ENCODE results near the gene RBM47. TPM values are rescaled to one million over a fixed set of nuclear protein-coding genes. Genes with fewer than 3 reads are reported as not detected.
A peak's percentile ranks its signal among the peaks of the same experiment; 100 is the strongest.

Gene RBM47
- total and polyA plus RNA-seq, 8 donors: 12.3 to 59.6 (median 32.4) TPM

DNA sequence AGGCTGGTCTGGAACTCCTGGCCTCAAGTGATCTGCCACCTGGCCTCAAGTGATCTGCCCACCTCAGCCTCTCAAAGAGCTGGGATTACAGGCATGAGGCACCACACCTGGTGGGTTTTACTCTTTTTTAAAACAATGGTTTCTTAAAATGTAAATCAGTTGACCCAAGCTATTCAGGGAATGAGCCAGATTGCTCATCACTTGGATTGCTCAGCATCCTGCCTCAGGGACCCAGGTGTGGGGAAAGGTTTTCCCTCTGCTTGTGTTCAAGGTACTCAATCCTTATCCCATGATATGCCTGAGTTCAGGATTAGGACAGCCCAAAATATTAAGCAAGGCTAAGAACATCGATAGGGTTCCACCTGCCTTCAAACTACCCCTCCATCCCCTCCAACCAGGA lies 227.1 kb downstream of the RBM47 start:
- FAIRE-seq (no peak), ATAC-seq (no peak), DNase-seq (no peak)
- no peaks in the 10 kb centered on the region for H3K27me3 ChIP-seq
- no peak overlapping the region for H3K4me3 ChIP-seq
- intact Hi-C loops (cut with DNase I): no loop called here
- peaks cover 17 to 25% (median 23%) of the 10 kb centered on the region in 3 donors for H3K4me1 ChIP-seq
- 63 to 78% methylated on average over 1 of the region's 1 CpG for WGBS, 2 donors
- H3K27ac ChIP-seq: no peak overlapping the region
- H3K36me3 ChIP-seq: no peaks in the 10 kb centered on the region
- H3K9me3 ChIP-seq: no peaks in the 10 kb centered on the region
- TF ChIP-seq, protein P1, sequence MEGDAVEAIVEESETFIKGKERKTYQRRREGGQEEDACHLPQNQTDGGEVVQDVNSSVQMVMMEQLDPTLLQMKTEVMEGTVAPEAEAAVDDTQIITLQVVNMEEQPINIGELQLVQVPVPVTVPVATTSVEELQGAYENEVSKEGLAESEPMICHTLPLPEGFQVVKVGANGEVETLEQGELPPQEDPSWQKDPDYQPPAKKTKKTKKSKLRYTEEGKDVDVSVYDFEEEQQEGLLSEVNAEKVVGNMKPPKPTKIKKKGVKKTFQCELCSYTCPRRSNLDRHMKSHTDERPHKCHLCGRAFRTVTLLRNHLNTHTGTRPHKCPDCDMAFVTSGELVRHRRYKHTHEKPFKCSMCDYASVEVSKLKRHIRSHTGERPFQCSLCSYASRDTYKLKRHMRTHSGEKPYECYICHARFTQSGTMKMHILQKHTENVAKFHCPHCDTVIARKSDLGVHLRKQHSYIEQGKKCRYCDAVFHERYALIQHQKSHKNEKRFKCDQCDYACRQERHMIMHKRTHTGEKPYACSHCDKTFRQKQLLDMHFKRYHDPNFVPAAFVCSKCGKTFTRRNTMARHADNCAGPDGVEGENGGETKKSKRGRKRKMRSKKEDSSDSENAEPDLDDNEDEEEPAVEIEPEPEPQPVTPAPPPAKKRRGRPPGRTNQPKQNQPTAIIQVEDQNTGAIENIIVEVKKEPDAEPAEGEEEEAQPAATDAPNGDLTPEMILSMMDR (IDR thresholded peaks at IDR 0.05): no peak

DNA sequence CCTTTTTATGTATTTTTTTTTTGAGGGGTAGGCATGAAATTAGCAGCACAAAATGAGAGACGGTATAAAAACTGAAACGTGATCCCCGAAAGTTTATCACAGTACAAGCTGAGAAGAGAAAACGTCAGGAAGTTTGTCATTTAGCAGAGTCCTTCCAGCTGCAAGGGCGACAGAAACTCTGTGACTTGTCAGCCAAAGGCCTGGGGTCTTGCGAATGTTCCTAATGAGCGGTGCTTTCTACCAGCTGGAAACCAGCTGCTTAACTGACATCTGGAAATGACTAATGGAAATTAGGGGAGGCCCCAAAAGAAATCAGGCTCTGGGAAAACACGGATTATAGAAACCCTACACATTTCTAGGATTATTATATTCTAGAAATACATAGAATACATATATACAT lies 228.0 kb downstream of the RBM47 start:
- Histone ChIP-seq H3K36me3 (no peaks in the 10 kb centered on the region), H3K9me3 (no peaks in the 10 kb centered on the region), H3K27me3 (no peaks in the 10 kb centered on the region), H3K27ac (no peak overlapping the region), H3K4me3 (no peak overlapping the region), H3K4me1 (peaks cover 17 to 29% (median 27%) of the 10 kb centered on the region in 3 donors)
- DNase-seq (no peak), ATAC-seq (no peak), FAIRE-seq (no peak)
- intact Hi-C loops (cut with DNase I): no loop called here
- 82 to 84% methylated on average over 8 of the region's 8 CpGs for WGBS, 2 donors
- TF ChIP-seq, protein P1 (IDR thresholded peaks at IDR 0.05): no peak

DNA sequence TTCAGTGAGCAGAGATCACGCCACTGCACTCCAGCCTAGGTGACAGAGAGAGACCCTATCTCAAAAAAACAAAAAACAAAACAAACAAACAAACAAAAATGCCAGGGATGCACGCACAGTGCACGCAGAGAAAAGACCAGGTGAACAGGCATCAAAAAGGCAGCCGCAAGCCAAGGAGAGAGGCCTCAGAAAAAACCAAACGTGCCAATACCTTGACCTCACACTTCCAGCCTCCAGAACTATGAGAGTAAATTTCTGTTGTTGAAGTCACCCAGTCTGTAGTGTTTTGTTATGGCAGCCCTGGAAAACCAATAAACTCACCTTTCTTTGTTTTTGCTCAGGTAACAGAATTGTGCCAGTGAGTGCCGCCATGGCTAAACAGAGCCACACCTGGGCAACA lies 228.6 kb downstream of the RBM47 start:
- H3K9me3 ChIP-seq: no peaks in the 10 kb centered on the region
- DNase-seq (no peak), ATAC-seq (no peak), FAIRE-seq (no peak)
- intact Hi-C loops (cut with DNase I): no loop called here
- H3K36me3 ChIP-seq: no peaks in the 10 kb centered on the region
- no peak overlapping the region for H3K4me3 ChIP-seq
- 94 to 95% methylated on average over 6 of the region's 6 CpGs for WGBS, 2 donors
- no peak overlapping the region for H3K27ac ChIP-seq
- H3K4me1 ChIP-seq: peaks cover 21 to 35% (median 33%) of the 10 kb centered on the region in 3 donors
- no peaks in the 10 kb centered on the region for H3K27me3 ChIP-seq
- TF ChIP-seq, protein P1 (IDR thresholded peaks at IDR 0.05): no peak

DNA sequence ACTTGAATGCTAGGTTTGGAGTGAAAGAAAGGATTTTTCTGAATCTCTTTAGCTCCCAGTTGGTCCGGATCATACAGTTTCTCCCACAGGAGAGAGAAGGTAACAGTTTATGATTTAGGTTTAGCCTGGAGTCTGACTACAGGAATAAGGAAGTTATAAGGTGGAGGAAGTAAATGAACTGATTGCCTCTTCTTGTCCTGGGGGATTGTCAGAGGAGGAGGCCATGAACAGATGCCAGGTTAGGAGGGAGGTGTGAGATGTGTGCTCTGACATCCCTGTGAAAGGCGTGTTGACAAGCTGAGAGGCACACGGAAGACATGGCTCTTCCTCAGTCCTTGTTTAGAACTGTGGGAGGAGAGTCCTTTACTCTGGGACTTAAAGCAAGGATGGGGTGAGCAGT lies 230.1 kb downstream of the RBM47 start:
- TF ChIP-seq, protein P1 (IDR thresholded peaks at IDR 0.05): no peak
- no peak overlapping the region for H3K4me3 ChIP-seq
- no peaks in the 10 kb centered on the region for H3K27me3 ChIP-seq
- intact Hi-C loops (cut with DNase I): no loop called here
- no peaks in the 10 kb centered on the region for H3K36me3 ChIP-seq
- no peaks in the 10 kb centered on the region for H3K9me3 ChIP-seq
- no peak overlapping the region for H3K27ac ChIP-seq
- peaks cover 28 to 37% (median 37%) of the 10 kb centered on the region in 3 donors for H3K4me1 ChIP-seq
- no peak for ATAC-seq
- WGBS, 2 donors: 91 to 99% methylated on average over 3 of the region's 3 CpGs
- no peak for FAIRE-seq
- DNase-seq: no peak

DNA sequence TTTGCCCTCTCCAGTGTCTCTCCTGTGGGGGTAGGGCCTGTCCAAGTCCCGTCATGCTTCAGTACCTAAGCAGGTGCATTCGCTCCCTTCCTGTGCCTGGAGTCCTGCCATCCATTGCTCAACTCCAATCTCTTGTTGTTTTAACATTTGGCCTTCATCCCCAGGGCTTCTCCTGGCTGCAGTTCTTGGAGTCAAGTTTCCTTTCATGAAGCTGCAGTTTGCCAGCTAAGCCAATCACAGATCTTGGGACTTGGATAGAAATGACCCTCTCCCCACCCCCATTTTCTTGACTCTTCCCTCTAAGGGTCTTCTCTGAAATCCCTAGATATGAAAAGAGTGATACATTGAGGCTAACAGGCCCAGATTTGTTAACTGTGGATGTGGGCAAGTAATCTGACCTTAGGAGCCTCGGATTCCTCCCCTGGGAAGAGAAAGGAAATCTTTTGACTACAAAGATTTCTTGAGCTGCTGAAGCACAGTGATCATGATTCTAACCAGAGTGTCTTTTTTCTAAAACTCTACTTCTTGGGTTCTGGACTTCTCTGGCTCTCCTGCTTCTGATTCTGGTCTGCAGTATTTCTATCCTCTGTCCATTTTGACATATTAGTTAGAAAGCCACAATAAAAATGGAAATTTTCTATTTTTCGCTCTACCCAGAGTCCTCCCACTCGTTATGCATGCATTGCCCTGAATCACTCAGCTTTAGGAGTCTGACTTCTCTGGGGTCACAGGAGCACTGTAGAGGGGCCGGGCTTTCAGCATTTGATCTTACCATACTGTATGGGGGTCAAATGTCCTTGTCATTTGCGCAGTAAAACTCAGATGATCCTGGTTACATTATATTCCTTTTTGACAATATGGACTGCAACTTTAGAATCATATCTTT lies 233.5 kb downstream of the RBM47 start:
- no peaks in the 10 kb centered on the region for H3K36me3 ChIP-seq
- H3K27me3 ChIP-seq: no peaks in the 10 kb centered on the region
- TF ChIP-seq, protein P1 (IDR thresholded peaks at IDR 0.05): no peak
- FAIRE-seq (no peak), DNase-seq (peak; percentile 75 to 96 (median 93)), ATAC-seq (peak; percentile 95 to 98 (median 98))
- H3K9me3 ChIP-seq: no peaks in the 10 kb centered on the region
- H3K27ac ChIP-seq: peak overlapping the region; percentile 65 to 87 (median 76)
- H3K4me3 ChIP-seq: peak overlapping the region in 1 of 4 donors; percentile 3
- intact Hi-C loops (cut with DNase I): no loop called here
- 39 to 41% methylated on average over 7 of the region's 7 CpGs for WGBS, 2 donors
- peaks cover 17 to 26% (median 23%) of the 10 kb centered on the region in 3 donors for H3K4me1 ChIP-seq

Measured in pancreas (tissue), 10 donors.